LNCAP (cell line): ENCODE measurements around the gene IL22RA1.

Experiments
- CTCF ChIP-seq: fragments of 450-650 bp; IDR thresholded peaks from 2 replicates; pipeline ENCODE4 v1.5.1; 2017; ENCODE audit warnings: mild to moderate bottlenecking

Gene IL22RA1

GRCh38 chr1:24142546-24143534 is at the start of gene IL22RA1:
Gene IL22RA1 (minus strand): TSS chr1:24143140. CDS start chr1:24143082, 58 bp downstream.
- no peak for TF ChIP-seq CTCF

GRCh38 chr1:24191860-24192259 is 48.9 kb upstream of the IL22RA1 start:
- no peak for TF ChIP-seq CTCF

- no peak for TF ChIP-seq CTCF
Measured at GRCh38 chr1:24190983-24191461, 48.1 kb upstream of the IL22RA1 start.

GRCh38 chr1:24189528-24189927 is 46.6 kb upstream of the IL22RA1 start:
- no peak for TF ChIP-seq CTCF

GRCh38 chr1:24186993-24187790 is 44.3 kb upstream of the IL22RA1 start, which contains the start of gene IFNLR1:
Gene IFNLR1 (minus strand): TSS chr1:24187289. CDS start chr1:24187248, 41 bp downstream.
- no peak for TF ChIP-seq CTCF

GRCh38 chr1:24186711-24186992 is 43.7 kb upstream of the IL22RA1 start:
- TF ChIP-seq CTCF: no peak

GRCh38 chr1:24186031-24186710 is 43.2 kb upstream of the IL22RA1 start:
- no peak for TF ChIP-seq CTCF
